Measurements from ENCODE around the gene CSRP3.

Gene CSRP3

DNA sequence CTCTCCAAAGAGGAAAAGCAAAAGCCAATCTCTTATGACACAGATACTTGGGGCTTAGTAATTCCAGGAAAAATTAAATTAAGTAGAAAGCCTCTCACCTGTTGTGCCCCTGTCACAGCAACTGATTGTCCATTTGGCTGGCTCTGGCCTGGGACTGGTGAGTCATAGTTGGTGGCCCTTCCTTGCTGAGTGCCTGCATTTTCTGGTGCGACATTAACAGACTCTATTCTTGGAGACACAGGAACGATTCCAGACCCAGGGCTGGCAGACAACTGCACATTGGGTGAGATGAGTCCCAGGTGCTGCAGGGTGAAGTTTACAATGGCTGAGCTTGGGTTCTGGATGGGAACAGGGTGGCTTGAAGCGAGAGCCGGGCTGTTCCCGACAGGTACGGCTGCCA lies 23.3 kb upstream of the CSRP3 start:
- DNase-seq = no peak

DNA sequence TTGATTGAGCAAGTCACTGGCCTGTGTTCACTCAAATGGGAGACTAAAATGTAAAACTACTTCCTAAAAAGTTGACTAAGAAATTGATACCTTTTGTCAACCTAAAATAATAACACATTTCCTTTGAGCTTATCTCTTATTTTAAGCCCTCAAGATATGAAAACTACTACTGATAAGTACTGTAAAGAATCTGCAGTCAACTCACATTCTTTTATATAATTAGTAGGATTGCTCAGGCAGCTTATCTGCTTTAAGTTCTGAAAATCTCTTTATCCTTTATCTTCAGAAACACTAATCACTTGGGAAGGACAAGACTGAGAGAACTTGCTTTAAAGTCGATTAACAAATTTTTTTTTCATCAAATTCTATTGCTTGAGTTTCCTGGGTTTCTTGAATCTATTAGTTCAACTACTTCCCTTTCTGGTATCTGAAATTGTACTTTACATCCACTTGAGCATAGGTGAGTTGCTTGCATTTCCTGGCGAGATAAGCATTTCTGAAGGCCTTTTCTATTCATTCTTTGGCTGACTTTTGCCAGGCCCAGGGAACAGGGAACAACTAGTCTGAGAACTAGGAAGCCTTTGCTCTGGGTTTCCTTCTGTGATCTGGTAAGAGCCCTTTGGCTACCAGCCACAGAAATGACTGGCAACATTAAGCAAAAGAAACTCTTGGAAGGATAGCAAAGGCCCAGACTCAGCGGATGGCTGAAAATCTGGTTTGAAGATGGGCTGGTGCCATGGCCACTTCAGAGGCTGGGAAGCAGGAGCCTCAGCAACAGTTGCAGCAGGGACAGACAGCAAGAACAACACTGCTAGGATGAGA lies 19.3 kb upstream of the CSRP3 start:
- no peak for DNase-seq

DNA sequence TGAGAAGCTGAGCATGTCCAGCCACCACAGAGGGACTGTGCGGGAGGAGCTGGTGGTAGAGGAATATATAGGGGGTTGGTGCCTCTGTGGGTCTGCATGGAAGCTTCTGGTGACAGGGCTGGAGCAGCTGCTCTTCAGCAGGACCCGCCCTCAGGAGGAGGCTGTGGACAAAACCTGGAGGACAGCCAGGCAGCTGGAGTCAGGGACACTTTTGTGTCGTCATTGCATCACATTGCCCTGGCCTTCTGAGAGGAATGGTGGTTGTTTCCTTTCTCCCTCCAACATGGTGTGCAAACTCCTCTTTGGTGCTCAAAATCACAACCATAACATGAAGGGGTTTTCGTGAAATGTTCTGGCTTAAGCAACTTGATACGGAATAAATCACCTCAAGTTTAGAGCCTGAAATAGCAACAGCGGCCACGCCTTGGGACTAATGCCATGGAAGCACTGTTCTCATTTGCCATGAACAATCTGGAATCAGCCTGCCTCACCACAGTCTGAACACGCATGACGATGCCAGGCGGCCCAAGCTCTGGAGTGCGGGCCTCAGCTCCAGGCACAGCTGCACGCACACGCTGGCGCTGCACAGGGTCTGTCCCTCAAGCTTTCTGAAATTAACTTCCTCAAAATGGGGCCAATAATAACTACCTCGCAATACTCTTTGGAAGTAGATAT lies 17.1 kb upstream of the CSRP3 start:
- no peak for DNase-seq

DNA sequence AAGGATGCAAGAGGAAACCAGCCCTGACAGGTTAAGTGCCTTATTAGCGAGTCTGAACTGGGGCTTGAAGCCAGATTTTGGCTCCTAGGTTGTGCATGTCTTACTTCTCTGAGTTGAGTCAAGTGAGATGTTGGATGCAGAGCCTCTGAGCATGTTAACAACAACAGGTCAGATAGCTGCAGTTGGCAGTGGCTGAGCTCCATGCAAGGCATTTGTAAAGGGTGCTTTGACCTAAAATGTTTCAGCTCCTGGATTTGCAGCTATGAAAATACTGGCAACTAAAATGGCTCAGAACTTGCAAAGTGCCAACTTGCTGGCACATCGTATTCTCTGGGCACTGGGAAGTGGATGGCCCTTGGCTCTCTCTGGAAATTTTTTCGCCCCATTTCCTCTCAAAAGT lies 16.4 kb upstream of the CSRP3 start:
- no peak for DNase-seq

DNA sequence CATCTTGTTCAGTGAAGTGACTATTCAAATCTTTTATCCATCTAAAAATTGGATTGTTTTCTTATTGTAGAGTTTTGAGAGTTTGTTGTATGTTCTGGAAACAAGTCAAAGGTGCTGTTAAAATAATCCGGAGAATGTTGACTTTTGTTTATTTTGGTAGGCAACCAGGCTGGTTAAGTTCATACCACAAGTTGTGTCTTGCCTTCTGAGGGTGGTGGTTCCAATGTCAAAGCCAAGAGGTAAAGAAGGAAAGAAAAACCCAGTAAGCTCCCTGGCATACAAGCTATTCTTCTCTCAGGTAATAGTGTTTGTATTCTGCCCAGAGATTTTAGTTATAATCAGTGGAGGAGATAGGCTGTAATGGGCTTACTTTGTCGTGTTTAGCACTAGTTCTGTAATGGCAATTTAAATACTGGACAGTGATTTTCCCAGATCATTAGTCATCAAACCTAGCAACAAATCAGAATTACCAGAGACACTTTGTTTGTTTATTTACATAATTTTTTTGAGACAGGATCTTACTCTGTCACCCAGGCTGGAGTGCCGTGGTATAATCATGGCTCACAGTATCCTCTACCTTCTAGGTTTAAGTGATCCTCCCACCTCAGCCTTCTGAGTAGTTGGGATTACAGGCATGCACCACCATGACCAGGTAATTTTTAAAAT lies 15.1 kb upstream of the CSRP3 start:
- DNase-seq = no peak

DNA sequence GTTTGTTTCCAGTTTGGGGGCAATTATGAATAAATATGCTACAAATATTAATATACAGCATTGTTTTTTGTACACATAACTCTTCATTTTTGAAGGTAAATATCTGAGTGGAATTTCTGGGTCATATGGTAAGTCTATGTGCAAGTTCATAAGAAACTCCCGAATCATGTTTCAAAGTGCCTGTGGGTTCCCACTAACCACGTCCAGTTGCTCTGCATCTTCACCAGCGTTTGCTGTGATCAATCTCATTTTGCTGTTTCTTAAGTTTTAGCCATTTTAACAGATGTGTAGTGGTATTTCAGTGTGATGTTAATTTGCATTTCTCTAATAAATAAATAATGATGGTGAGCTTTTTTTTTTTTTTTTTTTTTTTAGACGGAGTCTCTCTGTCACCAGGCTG lies 14.2 kb upstream of the CSRP3 start:
- no peak for DNase-seq

DNA sequence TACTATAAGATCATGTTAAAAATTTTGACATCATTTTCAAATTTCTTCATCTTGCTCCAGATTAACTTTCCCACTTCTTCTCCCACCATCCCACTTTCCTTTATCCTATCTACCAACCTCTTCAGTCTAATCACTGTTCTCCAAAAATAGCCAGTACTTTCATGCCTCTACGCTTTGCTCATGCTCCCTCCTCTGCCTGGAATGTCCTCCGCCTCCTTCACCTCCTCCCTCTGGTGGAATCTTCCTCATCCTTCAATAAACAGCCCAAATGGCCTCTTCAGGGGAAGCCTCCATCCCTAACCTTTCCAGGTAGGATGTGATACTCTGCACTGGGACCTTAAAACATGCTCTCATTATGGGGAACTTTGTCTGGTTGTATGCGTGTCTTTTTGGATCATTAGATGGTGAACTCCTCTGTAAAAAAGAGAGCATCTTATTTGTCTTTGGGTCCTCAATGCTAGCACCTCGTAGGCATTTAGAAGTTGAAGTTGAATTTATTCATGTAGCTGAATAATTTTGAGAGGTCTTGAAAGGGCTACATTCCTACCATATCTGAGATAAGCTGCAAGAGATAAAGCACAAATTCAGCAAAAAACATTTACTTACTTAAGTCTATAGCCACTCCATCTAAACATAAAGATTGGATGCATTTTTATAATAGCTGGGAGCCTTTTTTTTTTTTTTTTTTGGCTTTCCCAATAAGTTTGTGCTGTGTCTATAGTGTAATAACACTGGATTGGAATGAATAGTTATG lies 8.0 kb upstream of the CSRP3 start:
- no peak for DNase-seq

DNA sequence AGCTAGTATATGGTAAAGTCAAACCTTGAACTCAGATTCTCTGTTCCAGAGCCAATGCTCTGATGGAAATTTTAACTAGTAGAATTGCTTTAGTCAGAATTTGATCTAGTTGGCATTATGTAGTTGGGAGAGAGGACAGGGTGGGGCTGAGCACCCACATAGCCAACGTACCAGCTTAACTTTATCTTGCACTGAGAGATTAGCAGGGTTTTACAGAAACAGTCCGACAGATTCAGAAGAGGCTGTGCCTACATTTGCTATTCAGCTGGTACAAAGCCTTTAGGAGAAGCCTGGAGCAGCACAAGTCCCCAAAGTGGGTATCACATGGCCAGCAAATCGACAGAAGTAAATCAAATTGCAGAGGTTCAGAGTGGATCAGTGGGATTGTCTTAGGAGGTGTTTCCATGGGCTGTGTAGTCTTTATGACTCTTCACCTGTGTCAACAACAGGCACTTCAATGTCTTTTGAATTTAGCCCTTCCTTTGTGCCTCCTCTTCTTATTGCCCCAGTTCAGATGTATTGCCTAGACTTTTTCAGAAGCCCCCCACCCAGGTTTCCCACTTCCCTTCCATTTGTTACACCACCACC lies 7.3 kb upstream of the CSRP3 start:
- DNase-seq = no peak

DNA sequence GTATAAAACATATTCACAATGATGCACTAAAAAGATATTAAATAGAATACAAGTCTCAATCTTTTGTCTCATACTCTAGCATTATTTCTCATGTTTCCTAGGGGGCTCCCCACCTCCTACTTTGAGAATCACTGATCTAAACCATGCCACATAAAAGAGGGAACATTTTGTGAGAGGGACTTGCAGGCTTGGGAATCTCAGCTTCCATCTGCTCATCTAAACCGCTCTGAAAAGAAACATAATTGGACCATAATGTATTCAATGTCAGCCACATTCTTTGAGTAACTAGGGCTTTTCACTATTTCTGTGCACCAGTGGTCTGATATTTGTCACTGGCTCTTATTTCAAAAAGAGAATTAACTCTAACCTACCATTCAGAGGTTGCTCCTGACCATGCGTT lies 6.4 kb upstream of the CSRP3 start:
- DNase-seq = no peak

DNA sequence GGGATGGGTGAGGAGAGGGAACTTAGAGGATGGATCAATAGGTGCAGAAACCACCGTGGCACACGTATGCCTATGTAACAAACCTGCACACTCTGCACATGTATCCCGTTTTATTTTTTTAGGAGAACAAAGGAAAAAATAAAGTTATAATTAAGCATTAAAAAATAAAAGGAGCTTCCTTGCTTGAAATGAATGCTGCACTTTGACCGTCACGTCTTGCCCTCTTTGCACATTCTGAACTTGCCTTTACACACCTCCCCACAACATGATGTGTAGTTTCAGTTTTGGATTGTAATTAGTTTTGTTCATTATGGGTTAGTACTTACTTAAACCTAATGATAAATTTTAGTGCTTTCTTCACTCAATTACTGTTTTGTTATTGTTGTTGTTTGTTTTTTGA lies 3.1 kb upstream of the CSRP3 start:
- no peak for DNase-seq

DNA sequence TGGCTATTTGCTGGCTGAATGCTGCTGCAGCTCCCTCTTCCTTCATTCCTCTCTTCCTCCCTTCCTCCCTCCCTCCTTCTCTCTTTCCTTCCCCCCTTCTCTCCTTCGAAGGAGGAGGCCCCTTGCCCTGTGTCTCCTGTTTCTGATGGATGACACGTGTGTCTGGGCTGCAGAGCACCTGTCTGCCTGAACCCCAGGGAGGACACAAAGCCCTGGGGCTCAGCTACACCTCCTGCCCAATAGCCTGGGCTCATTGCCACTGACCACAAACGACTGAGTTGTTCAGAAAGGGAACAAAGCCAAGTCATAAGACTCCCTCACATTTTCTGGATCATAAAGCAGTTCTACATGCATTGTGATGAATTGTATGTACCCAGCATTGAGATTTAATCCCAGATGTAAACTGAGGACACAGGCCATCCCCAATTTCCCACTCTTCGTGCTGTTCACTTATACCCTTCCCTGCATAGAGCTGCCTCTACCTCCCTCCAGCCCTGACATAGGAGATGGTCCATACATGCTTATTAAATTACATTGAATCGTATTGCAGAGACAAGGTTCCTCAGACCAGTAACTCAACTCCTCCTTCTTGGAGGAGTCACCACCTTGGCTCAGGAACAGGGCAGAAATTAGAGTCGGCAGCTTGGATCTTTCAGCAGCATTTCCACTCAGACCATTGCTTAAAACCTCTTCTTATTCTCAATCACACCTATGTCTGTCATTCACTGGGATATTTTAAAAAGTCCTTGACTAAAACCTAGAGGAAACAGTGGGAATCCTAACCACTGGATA lies 1.2 kb downstream of the CSRP3 start:
- no peak for DNase-seq

DNA sequence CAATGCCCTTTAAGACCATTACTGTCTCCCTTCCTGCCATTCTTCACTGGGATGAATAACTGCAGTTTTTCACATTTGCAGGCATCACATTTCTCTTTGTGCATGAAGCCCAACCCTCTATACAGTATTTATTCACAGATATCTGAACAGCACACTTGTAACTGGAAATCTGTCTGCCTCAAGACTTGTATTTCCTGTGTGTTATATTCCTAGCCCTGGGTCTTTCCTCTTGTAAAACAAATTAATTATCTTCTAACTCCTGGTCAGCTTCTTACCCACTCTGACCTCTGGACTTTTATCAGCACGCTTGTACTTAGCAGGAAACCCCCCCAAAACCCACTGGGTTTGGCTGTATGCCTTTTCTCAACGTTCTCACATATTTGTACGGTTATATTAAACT lies 2.0 kb downstream of the CSRP3 start:
- DNase-seq = no peak

DNA sequence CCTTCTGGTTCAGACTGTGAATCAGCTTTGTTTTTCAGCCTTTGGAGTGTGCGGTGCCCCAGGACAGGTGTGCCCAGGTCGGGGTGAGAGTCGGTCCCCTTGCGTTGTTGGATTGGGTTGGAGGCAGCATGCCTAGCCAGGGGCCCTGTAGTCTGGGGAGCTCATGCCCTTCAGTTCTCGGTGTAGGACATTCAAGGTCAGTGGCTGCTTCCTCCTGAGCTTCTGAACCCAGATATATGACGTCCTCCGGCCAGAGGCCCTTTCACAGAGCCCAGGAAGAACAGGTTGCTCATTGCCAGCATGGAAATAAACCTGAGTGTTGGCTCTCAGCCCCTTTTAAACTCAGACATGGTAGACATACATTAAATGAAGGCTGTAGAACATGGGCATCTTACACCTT lies 2.7 kb downstream of the CSRP3 start:
- no peak for DNase-seq

DNA sequence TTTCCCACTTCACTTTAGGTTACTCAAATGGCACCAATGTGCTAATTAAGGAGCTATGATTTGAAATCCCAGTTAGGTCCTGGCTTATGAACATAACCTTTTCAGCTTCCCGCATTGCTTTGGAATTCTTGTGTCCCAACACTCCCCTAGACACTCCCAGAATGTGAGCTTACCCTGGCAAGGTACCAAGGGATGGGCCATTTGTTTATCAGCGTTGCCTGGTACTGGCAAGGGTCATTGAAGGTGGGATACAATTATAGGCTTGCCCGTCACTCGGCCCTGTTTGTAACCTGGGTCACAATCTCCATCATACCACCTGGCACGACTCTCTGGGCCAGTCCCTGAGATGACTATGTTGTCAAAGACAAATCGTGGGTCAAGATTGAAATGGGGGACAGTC lies 5.4 kb downstream of the CSRP3 start:
- no peak for DNase-seq

DNA sequence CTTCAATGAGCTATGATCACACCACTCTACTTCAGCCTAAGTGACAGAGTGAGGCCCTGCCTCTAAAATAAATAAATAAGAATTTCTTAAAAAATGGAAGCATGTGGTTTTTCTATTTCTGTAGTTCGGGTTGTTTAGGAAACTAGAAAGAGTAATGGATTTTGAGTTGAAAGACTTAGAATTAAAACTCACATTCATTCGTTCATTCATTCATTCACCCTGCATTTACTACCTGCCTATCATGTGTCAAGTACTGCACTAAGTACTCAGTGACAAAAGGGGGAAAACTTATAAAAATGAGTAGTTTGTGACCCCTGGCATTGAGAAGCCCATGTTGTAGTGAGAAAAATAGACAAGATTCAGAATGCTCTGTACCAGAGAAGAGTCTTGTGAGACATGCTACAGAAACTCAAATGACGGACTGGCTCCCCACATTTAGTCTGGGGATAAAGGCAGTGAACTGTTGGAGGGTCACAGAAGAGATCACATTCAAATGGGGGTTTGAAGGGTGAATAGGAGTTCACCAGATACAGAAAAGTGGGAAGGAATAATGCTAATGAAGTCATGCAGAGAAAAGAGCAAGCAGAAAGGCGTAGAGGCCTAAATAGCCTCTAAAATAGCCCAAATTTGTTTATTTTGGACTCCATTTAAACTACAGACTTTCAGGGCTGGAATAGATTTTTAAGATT lies 7.0 kb downstream of the CSRP3 start:
- no peak for DNase-seq

DNA sequence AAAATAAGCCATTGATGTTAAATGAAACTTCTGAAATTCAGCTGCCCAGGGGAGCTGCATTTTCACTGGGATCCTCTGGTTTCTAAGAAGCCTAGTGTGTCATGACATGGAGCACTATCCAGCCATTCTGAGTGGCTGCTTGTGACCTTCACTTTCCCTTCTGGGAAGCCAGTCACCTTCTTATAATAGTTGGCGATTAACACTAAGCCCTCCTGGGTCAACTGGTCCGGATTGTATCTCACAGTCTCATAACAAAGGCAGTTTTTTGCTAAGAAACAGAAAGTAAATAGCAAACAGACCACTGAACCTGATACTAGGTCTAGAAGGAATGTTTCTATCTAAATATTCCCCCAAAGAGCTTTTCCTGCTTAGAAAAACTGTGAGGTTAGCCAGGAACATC lies 7.9 kb downstream of the CSRP3 start:
- no peak for DNase-seq

DNA sequence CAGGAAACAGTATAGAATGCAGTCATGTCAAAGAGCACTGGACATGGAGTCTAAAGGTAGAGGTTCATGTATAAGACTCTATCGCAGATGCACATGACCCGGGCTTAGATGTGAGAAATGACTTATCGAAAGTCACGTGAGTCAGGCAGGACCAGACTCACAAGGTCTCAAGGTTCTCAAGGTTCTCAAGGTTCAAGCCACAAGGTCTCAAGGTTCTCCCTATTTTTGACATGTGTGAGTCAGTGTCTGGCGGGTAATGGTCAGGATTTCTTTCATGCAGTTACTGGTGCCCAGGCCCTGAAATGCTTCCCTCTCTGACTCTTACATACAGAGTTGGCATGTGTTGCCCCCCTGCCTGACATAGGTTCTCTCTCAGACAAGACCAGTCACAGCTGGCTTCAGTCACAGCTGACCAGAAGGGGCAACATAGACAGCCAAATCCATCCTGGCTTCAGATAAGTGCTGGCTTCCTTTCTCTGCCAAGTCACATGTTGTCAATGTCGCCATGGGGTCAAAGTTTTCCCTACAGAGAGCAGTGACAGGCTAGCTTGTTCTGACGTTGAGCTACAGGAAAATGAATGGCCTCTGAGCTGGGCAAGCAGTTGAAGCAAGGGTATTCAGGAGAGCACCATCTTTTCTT lies 10.1 kb downstream of the CSRP3 start:
- no peak for DNase-seq

DNA sequence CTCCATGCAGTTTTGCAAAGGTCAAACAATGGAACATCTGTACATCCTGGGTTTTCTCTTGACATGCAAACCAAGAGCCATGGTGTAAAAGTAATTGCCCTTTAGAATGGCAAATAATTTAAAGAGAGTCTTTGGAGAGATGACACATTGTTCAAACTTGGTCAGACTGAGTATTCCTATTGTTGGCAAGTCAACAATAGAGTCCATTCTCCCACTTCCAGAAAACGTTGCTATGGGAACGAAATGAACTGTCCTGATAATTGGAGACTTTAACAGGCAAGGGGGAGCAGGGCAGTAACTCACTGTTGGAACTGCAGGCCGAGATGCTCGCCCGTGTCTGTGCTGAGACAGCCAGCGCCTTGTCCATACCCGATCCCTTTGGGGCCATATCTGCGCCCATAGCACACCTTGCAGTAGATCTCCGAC lies 13.9 kb downstream of the CSRP3 start:
- no peak for DNase-seq

DNA sequence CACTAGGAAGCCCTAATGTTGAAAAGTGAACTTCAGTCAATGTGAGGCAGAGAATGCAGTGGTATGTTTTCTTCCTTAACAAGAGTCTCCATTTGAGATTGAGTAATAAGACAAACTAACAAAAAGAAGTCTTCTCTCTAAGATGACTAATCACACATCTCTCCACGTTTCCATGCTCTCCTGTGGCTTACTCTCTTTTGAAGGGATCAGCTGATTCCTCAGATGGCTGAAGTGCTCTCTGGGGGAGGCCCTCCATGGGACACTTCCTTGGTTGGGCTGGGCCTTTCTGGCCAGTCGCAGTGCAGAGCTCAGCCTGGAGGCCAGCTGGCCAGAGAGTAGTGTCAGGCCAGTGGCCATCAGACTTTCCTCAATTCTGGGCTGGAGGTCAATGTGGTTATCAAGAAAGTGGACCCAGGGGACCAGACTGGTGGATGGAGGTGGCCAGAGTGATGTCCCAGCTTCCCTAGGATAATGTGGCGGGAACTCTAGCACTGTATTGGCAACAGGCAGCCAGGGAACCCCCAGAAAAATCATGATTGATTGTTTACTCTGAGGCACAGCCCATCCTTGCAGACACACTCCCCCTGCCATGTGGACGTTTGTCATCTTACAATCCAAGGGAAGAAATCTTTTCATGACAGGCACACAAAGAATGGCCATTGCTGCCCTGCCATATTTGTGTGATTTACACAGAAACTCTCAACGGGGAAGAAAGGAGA lies 14.5 kb downstream of the CSRP3 start:
- no peak for DNase-seq

DNA sequence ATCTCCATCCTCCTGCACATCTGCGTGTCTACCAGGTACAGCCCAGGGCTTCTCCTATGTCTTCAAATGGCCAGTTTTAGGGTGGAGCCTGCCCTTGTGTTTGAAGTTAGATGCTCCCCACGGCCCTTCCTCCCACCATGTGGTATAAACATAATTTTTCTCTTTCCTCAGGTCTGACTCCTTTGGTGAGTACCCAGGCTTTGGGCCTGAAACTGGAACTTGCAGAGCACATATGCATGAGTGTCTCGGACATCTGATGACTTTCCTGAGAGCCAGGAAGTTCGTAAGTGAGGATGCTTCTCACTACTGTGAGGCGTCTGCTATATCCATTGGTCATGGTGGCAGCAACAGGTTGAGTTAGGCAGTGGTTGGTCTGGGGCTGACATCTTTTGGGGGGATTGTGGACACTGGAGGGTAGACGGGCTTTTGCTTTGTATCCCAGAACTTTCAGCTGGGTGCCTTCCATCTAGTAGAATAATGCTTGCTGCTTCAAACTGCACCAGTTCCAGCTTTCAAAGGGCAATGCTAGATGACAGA lies 16.2 kb downstream of the CSRP3 start:
- no peak for DNase-seq

Measured in NCI-H1105 (cell line).